HCT116 (cell line): ENCODE results near the gene VAMP2. TPM values are rescaled to one million over a fixed set of nuclear protein-coding genes. Genes with fewer than 3 reads are reported as not detected.

Experiments
- ATAC-seq: fragments of 200-7000 bp; cut with Tn5 transposase; 2 replicates; pipeline ENCODE4 v1.9.1; 2020; ENCODE audit warnings: mild to moderate bottlenecking, moderate library complexity
- BruUV-seq: library from RNA; stranded (reverse); fragments of 400-500 nt; replicated peaks from 2 replicates; lab custom pipeline; 2021; lab: Mats Ljungman, UMichigan
- CTCF ChIA-PET: fragments of 300-600 bp; sonication (Branson Sonifier 250); formaldehyde crosslinking; loops from one replicate; lab custom pipeline; 2021; ENCODE audit warnings: antibody characterized with exemption; lab: Charles Lee
- POLR2A ChIA-PET: fragments of 300-600, 350-600 bp; sonication (Branson Sonifier 250); formaldehyde crosslinking; loops from one replicate; lab custom pipeline; 2021; ENCODE audit warnings: antibody characterized with exemption; lab: Charles Lee
- RAD21 ChIA-PET, 2 experiments: fragments of 300-600 bp; sonication (Branson Sonifier 250); formaldehyde crosslinking; loops; one replicate each; lab custom pipeline; 2023; ENCODE audit warnings: low total read pairs in 2 of 2; ENCODE audit not compliant: uncharacterized antibody in 2 of 2, unreplicated experiment in 2 of 2, low non-redundant PET in 1 of 2; lab: Charles Lee
- DNase-seq: peaks from one replicate; pipeline ENCODE4 v3.0.0-alpha.2; 2010; ENCODE audit warnings: low read depth, low spot score
- H2AFZ ChIP-seq: fragments of 200-600 bp; shearing (Covaris generic), sonication (generic); 2 replicates; pipeline ENCODE4 v1.6.1; 2017; ENCODE audit warnings: low read depth, mixed run types, mixed read lengths, antibody characterized with exemption, low read length; ENCODE audit not compliant: poor library complexity, severe bottlenecking
- H3K27ac ChIP-seq: 2 replicates; pipeline ENCODE4 v1.5.1; 2012; ENCODE audit warnings: low read depth, low read length
- H3K27me3 ChIP-seq: fragments of 200-600 bp; sonication (generic); 2 replicates; pipeline ENCODE4 v1.6.1; 2016; ENCODE audit warnings: mixed run types, low read length, mixed read lengths; ENCODE audit not compliant: insufficient read depth
- H3K36me3 ChIP-seq, 2 experiments: fragments of 200-500 bp in 1 of 2; fragments of 200-600 bp in 1 of 2; sonication (Bioruptor generic) in 1 of 2; sonication (generic) in 1 of 2; 2 replicates each; pipeline versions ENCODE4 v1.5.1 to v1.6.1; 2014 to 2016; ENCODE audit warnings: low read length in 2 of 2, inconsistent platforms in 1 of 2, mixed read lengths in 1 of 2, mixed run types in 1 of 2; ENCODE audit not compliant: insufficient read depth in 2 of 2, control insufficient read depth in 1 of 2
- H3K4me1 ChIP-seq, 2 experiments: fragments of 200-600 bp in 1 of 2; sonication (generic) in 1 of 2; 2 replicates each; pipeline versions ENCODE4 v1.5.1 to v1.6.1; 2012 to 2017; ENCODE audit warnings: low read length in 2 of 2, inconsistent platforms in 1 of 2, mild to moderate bottlenecking in 1 of 2, mixed read lengths in 1 of 2, mixed run types in 1 of 2, moderate library complexity in 1 of 2; ENCODE audit not compliant: insufficient read depth in 2 of 2, control insufficient read depth in 1 of 2
- H3K4me2 ChIP-seq: fragments of 200-600 bp; sonication (generic); 2 replicates; pipeline ENCODE4 v1.6.1; 2017; ENCODE audit warnings: mixed run types, low read length, mixed read lengths
- H3K4me3 ChIP-seq, 2 experiments: fragments of 200-600 bp in 1 of 2; sonication (generic) in 1 of 2; replicated peaks in 1 of 2; 2 replicates each; pipeline ENCODE4 v1.5.1; 2011 to 2016; ENCODE audit warnings: low read length in 2 of 2, control low read depth in 1 of 2, low read depth in 1 of 2, mild to moderate bottlenecking in 1 of 2, mixed read lengths in 1 of 2, mixed run types in 1 of 2
- H3K79me2 ChIP-seq: fragments of 200-600 bp; sonication (generic); 2 replicates; pipeline ENCODE4 v1.6.1; 2017; ENCODE audit warnings: mild to moderate bottlenecking, mixed run types, low read length, moderate library complexity, mixed read lengths; ENCODE audit not compliant: insufficient read depth
- H3K9ac ChIP-seq: fragments of 200-600 bp; sonication (generic); 2 replicates; pipeline ENCODE4 v1.6.1; 2016; ENCODE audit warnings: low read length, mixed read lengths
- H3K9me2 ChIP-seq: fragments of 200-600 bp; sonication (generic), shearing (Covaris generic); 2 replicates; pipeline ENCODE4 v1.6.1; 2017; ENCODE audit warnings: mixed run types, mild to moderate bottlenecking, moderate library complexity; ENCODE audit not compliant: insufficient read depth
- H3K9me3 ChIP-seq, 2 experiments: fragments of 200-500 bp in 1 of 2; fragments of 200-600 bp in 1 of 2; sonication (Bioruptor generic) in 1 of 2; sonication (generic) in 1 of 2; 2 replicates each; pipeline ENCODE4 v1.6.1; 2014 to 2017; ENCODE audit warnings: low read length in 2 of 2, mixed read lengths in 2 of 2, inconsistent platforms in 1 of 2, low read depth in 1 of 2, mild to moderate bottlenecking in 1 of 2, mixed run types in 1 of 2, moderate library complexity in 1 of 2; ENCODE audit not compliant: control insufficient read depth in 1 of 2, insufficient read depth in 1 of 2
- H4K20me1 ChIP-seq: fragments of 200-600 bp; sonication (generic), shearing (Covaris generic); 2 replicates; pipeline ENCODE4 v1.6.1; 2017; ENCODE audit warnings: mixed run types, mild to moderate bottlenecking, moderate library complexity; ENCODE audit not compliant: insufficient read depth
- CBX3 ChIP-seq: IDR thresholded peaks from 2 replicates; pipeline ENCODE4 v1.6.1; 2012; ENCODE audit warnings: low read depth
- CTCF ChIP-seq, 3 experiments: fragments of 200-600 bp in 1 of 3; sonication (generic) in 1 of 3; IDR thresholded peaks in 2 of 3; conservative IDR thresholded peaks in 1 of 3; 2 replicates each; pipeline ENCODE4 v1.5.1; 2012 to 2017; ENCODE audit warnings: low read depth in 2 of 3, low read length in 2 of 3, antibody characterized with exemption in 1 of 3, borderline replicate concordance in 1 of 3, control low read depth in 1 of 3, mild to moderate bottlenecking in 1 of 3, mixed read lengths in 1 of 3, mixed run types in 1 of 3, moderate library complexity in 1 of 3; ENCODE audit not compliant: insufficient read depth in 1 of 3
- EGR1 ChIP-seq: IDR thresholded peaks from 2 replicates; pipeline ENCODE4 v1.6.1; 2012; ENCODE audit warnings: low read depth
- EZH2phosphoT487 ChIP-seq: fragments of 200-600 bp; IDR thresholded peaks from 2 replicates; pipeline ENCODE4 v1.6.1; 2018; ENCODE audit warnings: antibody characterized with exemption, borderline replicate concordance
- FOSL1 ChIP-seq: IDR thresholded peaks from 2 replicates; pipeline ENCODE4 v1.6.1; 2012; ENCODE audit warnings: low read depth
- MAX ChIP-seq: IDR thresholded peaks from 2 replicates; pipeline ENCODE4 v1.6.1; 2012
- POLR2AphosphoS5 ChIP-seq: IDR thresholded peaks from 2 replicates; pipeline ENCODE4 v1.6.1; 2011; ENCODE audit warnings: mild to moderate bottlenecking, low read depth, low read length, moderate library complexity
- ZFX ChIP-seq: fragments of 450-650 bp; IDR thresholded peaks from 2 replicates; pipeline ENCODE4 v1.6.1; 2017
- intact Hi-C: fragments of 100-400 bp; cut with micrococcal nuclease; formaldehyde crosslinking; loops from 2 replicates; pipeline ENCODE4 v1.10.0; 2022
- total RNA-seq: library from RNA; stranded (reverse); gene quantifications from one replicate; pipeline ENCODE4 v1.2.1, GENCODE V29; 2021; ENCODE audit not compliant: unreplicated experiment

The VAMP2 gene
- total RNA-seq, 1 experiment from 2014 or later, result 35.9 TPM

GRCh38 chr17:8189711-8190477 lies 27.1 kb upstream of the VAMP2 start, which contains the start of gene BORCS6 (continued):
- peak; percentile 75 for TF ChIP-seq POLR2AphosphoS5
- peak; percentile 48; the same call in 1 of the 2 replicates for TF ChIP-seq ZFX
- TF ChIP-seq FOSL1, result no peak
- peak; percentile 87 for TF ChIP-seq MAX
- no peak for TF ChIP-seq EZH2phosphoT487

DNA sequence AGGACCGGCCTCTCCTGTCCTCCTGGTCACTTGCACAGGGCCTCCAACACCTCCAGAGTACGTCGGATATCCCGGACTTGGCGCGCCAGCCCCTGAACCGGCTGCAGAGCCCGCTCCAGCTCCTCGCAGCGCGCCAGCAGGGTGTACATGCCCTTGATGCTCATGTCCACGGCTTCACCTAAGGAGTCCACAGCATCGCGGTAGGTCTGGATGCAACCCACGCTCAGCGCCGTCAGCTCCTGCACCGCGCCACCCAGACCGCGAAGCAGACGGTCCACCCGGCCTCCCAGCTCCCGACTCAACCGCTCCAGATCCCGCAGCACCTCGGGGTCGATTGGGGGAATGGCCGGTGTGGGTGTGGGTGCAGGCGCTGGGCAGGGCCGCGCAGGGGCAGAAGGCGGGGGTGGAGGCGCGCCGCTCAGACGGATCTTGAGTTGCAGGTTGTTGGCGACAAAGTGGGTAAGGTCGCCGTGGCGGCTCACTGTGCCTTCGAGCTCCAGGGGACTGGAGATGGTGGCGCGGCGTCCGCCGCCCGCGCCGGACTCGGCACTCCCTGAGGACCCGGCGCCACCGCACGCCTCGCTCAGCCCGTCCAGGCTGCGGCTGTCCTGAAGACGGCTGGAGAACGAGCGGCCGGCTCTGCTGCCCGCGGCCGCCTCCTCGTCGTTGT lies 26.4 kb upstream of the VAMP2 start:
- ChIA-PET POLR2A (interaction anchor here (1.4 to 6.9 kb wide), 7 partner anchors 8 to 59 kb away, joined by 4 to 63 read pairs (median 21); partner anchors contain the start of genes AURKB, CTC1 and PFAS), CTCF (interaction anchor here (1.2 to 1.9 kb wide), 3 partner anchors 23 to 112 kb away, joined by 4 to 6 read pairs (median 4); no protein-coding TSS in a partner anchor), RAD21 (interaction anchor here in 1 of 2 experiments (0.6 kb wide), 1 partner anchor 30 kb away, joined by 9 read pairs; no protein-coding TSS in a partner anchor)
- Histone ChIP-seq H3K36me3 (no peaks in the 10 kb centered on the region), H3K4me2 (peak overlapping the region; percentile 94), H3K27ac (peak overlapping the region; percentile 89), H3K9ac (peak overlapping the region; percentile 87), H3K4me1 (peaks cover 32 to 67% of the 10 kb centered on the region in 2 experiments), H3K9me2 (no peaks in the 10 kb centered on the region), H2AFZ (no peak overlapping the region), H3K27me3 (no peaks in the 10 kb centered on the region), H3K4me3 (peak overlapping the region; percentile 75 to 83), H3K79me2 (peaks cover 14% of the 10 kb centered on the region; the same call in 1 of the 2 replicates), H4K20me1 (no peaks in the 10 kb centered on the region), H3K9me3 (no peaks in the 10 kb centered on the region)
- TF ChIP-seq CTCF (IDR thresholded peaks at IDR 0.05 in 2 of 3, conservative IDR thresholded peaks at IDR 0.05 in 1 of 3; ENCODE audit: borderline replicate concordance in 1 of 3, insufficient read depth in 1 of 3, low read depth in 2 of 3, low read length in 2 of 3), result no peak
- no peak for TF ChIP-seq CBX3
- TF ChIP-seq EGR1, result peak; percentile 57; the same call in 1 of the 2 replicates
- BruUV-seq, result no TSS peak
- intact Hi-C loops, result loop anchor here (5.0 kb wide), 1 partner anchor 52 kb away; no protein-coding TSS in a partner anchor
- no peak for DNase-seq
- no peak for ATAC-seq
